CD4-positive, alpha-beta T cell treated with Interleukin-15 for 4 hours (primary cell): ENCODE data around the gene BMAL1.

Source experiments
- DNase-seq: peaks from one replicate; pipeline ENCODE4 v3.0.0-alpha.2; 2020; ENCODE audit warnings: low spot score

Gene BMAL1

GRCh38 chr11:13291800-13292199 lies 14.2 kb downstream of the BMAL1 start:
- DNase-seq: no peak

GRCh38 chr11:13292970-13293369 lies 15.4 kb downstream of the BMAL1 start:
- DNase-seq: no peak

GRCh38 chr11:13294178-13294577 lies 16.6 kb downstream of the BMAL1 start:
- no peak for DNase-seq

- no peak for DNase-seq
Observed at GRCh38 chr11:13294771-13295579, 17.4 kb downstream of the BMAL1 start.

- DNase-seq: no peak
Observed at GRCh38 chr11:13297308-13297916, 19.8 kb downstream of the BMAL1 start.

GRCh38 chr11:13297917-13298356 lies 20.3 kb downstream of the BMAL1 start:
- DNase-seq: peak; percentile 33

- DNase-seq: no peak
Observed at GRCh38 chr11:13298765-13299164, 21.2 kb downstream of the BMAL1 start.

GRCh38 chr11:13301522-13301921 lies 23.9 kb downstream of the BMAL1 start:
- DNase-seq: no peak

GRCh38 chr11:13302420-13302958 lies 24.9 kb downstream of the BMAL1 start:
- DNase-seq: no peak

- no peak for DNase-seq
Observed at GRCh38 chr11:13303668-13304649, 26.4 kb downstream of the BMAL1 start.

GRCh38 chr11:13304655-13305335 lies 27.2 kb downstream of the BMAL1 start:
- no peak for DNase-seq

- DNase-seq: no peak
Observed at GRCh38 chr11:13308704-13309103, 31.1 kb downstream of the BMAL1 start.

- no peak for DNase-seq
Observed at GRCh38 chr11:13309156-13309555, 31.6 kb downstream of the BMAL1 start.

- DNase-seq: no peak
Observed at GRCh38 chr11:13310443-13310842, 32.9 kb downstream of the BMAL1 start.

GRCh38 chr11:13311570-13311969 lies 34.0 kb downstream of the BMAL1 start:
- DNase-seq: no peak

GRCh38 chr11:13313005-13313819 lies 35.6 kb downstream of the BMAL1 start:
- DNase-seq: no peak

- DNase-seq: no peak
Observed at GRCh38 chr11:13314676-13315394, 37.2 kb downstream of the BMAL1 start.

- no peak for DNase-seq
Observed at GRCh38 chr11:13315517-13316432, 38.2 kb downstream of the BMAL1 start.

GRCh38 chr11:13316528-13316961 lies 39.0 kb downstream of the BMAL1 start:
- no peak for DNase-seq
